NCI-H82 treated with DMSO at 0.1 percent for 48 hours (cell line): ENCODE measurements around the gene GRM2.
A peak's percentile ranks its signal among the peaks of the same experiment; 100 is the strongest.

Source experiments
- DNase-seq: peaks from one replicate; lab custom pipeline; 2025; ENCODE audit not compliant: unreplicated experiment; lab: John Stamatoyannopoulos, UW

GRM2 gene

GRCh38 chr3:51706788-51707731, at the start of gene GRM2:
TSS of gene GRM2 (plus strand) at chr3:51707068. CDS start at chr3:51708984, 1,916 bp downstream.
- peak; percentile 40 for DNase-seq

DNA sequence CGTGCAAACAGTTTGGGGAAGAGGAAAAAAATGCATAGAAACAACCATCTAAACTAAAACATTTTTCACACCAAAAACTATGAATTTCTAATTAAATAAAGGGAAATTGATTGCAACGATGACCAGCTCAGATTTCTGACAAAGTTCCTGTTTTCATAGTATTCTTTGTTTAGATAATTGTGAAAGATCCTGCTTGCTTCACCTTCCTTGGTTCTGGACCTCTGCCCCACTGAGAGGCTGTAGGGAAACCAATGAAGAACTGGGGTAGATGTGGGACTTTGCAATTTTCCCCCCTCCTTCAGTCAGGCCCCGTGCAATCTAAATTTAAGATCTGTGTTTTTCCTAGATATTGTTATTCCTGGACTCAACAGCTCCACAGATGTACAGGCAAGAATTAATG, 49.6 kb upstream of the GRM2 start:
- no peak for DNase-seq

GRCh38 chr3:51659942-51660341, 46.9 kb upstream of the GRM2 start:
- no peak for DNase-seq

- DNase-seq = no peak
Measured at GRCh38 chr3:51662456-51662855, 44.4 kb upstream of the GRM2 start.

- no peak for DNase-seq
Measured at GRCh38 chr3:51668756-51669155, 38.1 kb upstream of the GRM2 start.

DNA sequence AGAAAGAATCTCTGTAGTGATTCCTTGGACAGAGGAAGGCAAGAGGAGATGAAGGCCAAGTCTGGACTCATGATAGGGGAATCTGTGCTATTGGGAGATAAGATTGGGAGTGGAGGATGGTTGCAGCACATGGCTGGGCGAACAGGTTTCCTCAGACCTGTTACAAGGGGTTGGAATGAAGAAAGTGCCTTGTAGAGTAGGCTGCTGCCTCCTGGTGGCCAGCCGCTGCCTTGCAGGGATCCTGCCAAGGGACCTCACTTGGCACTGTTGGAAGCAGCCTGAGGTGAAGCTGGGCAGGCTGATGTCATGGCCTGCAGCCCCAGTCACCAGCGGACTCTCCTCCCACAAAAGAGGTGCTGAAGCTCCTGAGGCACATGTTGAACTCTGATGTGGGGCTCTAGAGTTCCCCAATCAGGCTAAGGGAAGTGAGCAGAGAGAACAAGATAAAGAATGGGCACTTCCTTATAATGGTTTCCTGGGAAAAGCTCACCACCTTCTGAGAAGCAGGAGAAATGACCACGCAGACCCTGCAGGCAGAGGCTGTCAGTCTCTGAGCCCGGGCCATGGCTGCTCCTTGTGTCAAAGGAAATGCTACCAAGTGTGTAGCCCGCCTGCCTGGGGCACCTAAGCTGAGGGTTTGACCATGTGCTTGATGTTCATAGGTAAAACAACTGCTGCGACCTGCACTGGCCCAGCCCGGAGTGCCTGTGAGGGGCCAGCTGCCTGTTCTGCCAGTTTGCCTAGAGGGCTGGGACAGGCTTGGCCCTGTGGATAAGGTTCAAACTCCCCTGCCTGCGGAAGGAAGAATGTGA, 37.4 kb upstream of the GRM2 start:
- DNase-seq = peak; percentile 44

- no peak for DNase-seq
Measured at GRCh38 chr3:51670053-51670822, 36.6 kb upstream of the GRM2 start.

- peak; percentile 31 for DNase-seq
Measured at GRCh38 chr3:51670823-51671733, 35.8 kb upstream of the GRM2 start, which contains the start of gene TEX264. TSS of gene TEX264 (plus strand) at chr3:51671252. CDS start at chr3:51674305, 3,053 bp downstream.

GRCh38 chr3:51671734-51672475, 35.0 kb upstream of the GRM2 start:
- DNase-seq = peak; percentile 34

- no peak for DNase-seq
Measured at GRCh38 chr3:51673181-51673801, 33.6 kb upstream of the GRM2 start.

- DNase-seq = no peak
Measured at GRCh38 chr3:51673802-51674654, 32.8 kb upstream of the GRM2 start.

DNA sequence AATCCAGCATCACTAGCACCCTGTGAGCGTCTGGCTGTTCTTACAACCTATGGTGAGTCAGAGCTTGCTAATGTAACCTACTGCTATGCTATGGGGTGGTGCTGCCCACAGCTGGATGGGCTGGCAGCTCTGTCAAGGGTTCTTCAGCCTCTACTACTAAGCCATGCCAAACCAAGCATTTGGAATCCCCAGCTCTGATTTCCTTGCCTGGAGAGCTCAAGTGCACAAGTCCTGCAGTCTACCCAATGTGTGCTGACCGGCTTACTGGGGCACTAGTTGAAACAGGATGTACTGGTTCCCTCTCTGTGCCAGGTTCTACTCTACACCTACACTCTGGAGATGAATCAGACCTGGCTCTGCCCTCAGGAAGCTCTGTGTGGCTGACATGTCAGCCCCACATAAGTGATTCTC, 31.7 kb upstream of the GRM2 start:
- DNase-seq = no peak

- no peak for DNase-seq
Measured at GRCh38 chr3:51676102-51676640, 30.7 kb upstream of the GRM2 start.

- no peak for DNase-seq
Measured at GRCh38 chr3:51677358-51677757, 29.5 kb upstream of the GRM2 start.

DNA sequence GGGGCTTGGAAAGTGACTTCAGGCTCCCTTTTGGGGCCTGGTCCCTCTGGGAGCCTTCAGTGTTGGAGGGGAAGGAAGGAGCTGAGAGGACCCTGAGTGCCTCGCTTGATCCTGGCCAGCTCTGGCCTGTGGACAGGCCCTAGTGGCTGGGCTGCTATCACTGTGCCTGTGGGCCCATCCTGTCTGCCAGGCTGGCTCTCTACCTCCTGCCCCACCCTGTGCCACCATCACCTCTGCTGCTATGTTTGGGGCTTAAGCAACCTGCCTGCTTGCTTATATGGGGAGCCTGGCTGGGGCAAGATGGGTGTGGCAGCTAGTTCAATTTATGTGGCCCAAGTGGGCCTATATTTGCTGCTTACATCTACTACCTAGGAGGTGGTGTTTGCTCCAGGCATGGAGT, 28.7 kb upstream of the GRM2 start:
- no peak for DNase-seq

DNA sequence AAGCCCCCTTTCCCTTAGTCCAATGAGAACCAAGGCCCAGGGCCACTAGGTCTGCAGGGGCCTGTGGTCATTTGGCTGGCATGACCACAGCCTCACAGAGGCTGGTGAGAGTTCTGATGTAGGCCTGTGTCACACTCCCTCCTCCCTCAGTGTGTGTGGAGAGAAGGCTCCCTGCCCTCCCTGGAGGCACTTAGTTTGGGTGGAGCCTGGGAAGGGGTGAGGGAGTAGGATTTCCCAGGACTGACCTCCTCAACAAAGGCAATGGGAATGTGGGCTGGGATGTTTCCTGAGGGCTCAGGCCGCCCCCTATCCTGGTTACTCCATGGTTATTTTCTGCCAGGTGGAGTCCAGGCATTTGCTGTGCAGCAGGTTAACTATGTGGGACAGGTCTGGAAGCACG, 28.2 kb upstream of the GRM2 start:
- no peak for DNase-seq

GRCh38 chr3:51679318-51679717, 27.6 kb upstream of the GRM2 start:
- no peak for DNase-seq

GRCh38 chr3:51679777-51680176, 27.1 kb upstream of the GRM2 start:
- DNase-seq = no peak
